Measurements from ENCODE around the gene SBNO2. TPM values are rescaled to one million over a fixed set of nuclear protein-coding genes. Genes with fewer than 3 reads are reported as not detected.

SBNO2 gene
- total and polyA plus RNA-seq, 2 donors (not counting 1 experiment from before 2014, with no cell fraction given) = 42.8 to 83.3 TPM

DNA sequence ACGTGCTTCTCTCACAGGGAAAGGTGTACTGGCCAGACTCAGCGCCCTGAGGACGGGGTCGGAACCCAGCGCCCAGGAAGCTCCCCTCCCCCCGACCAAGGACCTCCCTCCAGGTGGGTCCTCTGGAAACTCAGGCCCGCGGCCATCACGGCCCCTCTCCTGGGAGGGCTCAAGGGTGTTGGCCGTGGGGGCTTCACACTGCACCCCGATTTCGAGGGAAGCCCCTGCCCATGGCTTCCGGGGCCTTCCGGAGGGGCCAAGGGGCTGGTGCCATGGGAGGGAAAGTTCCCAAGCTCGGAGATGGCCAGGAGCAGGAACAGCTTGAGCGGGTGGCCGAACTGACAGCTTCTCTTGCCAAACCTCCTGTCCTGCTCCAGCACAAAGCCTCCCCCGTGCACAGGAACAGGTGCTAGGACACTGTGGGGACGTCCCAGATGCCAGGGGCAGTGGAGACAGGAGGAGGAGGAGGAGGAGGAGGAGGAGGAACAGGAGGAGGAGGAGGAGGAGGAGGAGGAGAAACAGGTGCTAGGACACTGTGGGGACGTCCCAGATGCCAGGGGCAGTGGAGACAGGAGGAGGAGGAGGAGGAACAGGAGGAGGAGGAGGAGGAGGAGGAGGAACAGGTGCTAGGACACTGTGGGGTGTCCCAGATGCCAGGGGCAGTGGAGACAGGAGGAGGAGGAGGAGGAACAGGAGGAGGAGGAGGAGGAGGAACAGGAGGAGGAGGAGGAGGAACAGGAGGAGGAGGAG, 10.0 kb downstream of the SBNO2 start:
- H3K9me3 Mint-ChIP-seq (ENCODE audit: insufficient read depth) = no peaks in the 10 kb centered on the region
- no peaks in the 10 kb centered on the region for H3K27me3 Mint-ChIP-seq
- H4K20me1 ChIP-seq (ENCODE audit: control insufficient read depth, insufficient read depth, low read length, poor library complexity, severe bottlenecking) = peaks cover 79% of the 10 kb centered on the region
- H3K4me1 ChIP-seq (ENCODE audit: control insufficient read depth in 2 of 2, insufficient read depth in 2 of 2, low read length in 2 of 2) = no peaks in the 10 kb centered on the region
- H3K9me3 ChIP-seq (ENCODE audit: control extremely low read depth in 1 of 3, control insufficient read depth in 2 of 3, insufficient read depth in 1 of 3, low read length in 2 of 3) = no peaks in the 10 kb centered on the region
- H2AFZ ChIP-seq (ENCODE audit: insufficient read depth, low read depth, low read length, poor library complexity, severe bottlenecking) = no peak overlapping the region
- H3K27ac ChIP-seq (ENCODE audit: low read length in 2 of 2) = no peak overlapping the region
- ATAC-seq (ENCODE audit: low read depth) (no peak), DNase-seq (no peak)
- no peak overlapping the region for H3K9ac ChIP-seq (ENCODE audit: low read length)
- ChIA-PET POLR2A (no interaction called here), CTCF (interaction anchor here (0.6 kb wide), 1 partner anchor 233 kb away, joined by 3 read pairs; no protein-coding TSS in a partner anchor)
- intact Hi-C loops (cut with micrococcal nuclease) = no loop called here
- WGBS (ENCODE audit: insufficient coverage) = 92% methylated on average over 15 of the region's 20 CpGs
- no peak overlapping the region for H3K4me3 ChIP-seq (ENCODE audit: control extremely low read depth in 1 of 5, extremely low read depth in 1 of 5, insufficient read depth in 1 of 5, low read depth in 2 of 5, low read length in 4 of 5)
- no peak for TF ChIP-seq EZH2 (IDR thresholded peaks at IDR 0.05; ENCODE audit: borderline replicate concordance, insufficient read depth, low read depth, low read length, poor library complexity, severe bottlenecking)
- TF ChIP-seq, protein P1, sequence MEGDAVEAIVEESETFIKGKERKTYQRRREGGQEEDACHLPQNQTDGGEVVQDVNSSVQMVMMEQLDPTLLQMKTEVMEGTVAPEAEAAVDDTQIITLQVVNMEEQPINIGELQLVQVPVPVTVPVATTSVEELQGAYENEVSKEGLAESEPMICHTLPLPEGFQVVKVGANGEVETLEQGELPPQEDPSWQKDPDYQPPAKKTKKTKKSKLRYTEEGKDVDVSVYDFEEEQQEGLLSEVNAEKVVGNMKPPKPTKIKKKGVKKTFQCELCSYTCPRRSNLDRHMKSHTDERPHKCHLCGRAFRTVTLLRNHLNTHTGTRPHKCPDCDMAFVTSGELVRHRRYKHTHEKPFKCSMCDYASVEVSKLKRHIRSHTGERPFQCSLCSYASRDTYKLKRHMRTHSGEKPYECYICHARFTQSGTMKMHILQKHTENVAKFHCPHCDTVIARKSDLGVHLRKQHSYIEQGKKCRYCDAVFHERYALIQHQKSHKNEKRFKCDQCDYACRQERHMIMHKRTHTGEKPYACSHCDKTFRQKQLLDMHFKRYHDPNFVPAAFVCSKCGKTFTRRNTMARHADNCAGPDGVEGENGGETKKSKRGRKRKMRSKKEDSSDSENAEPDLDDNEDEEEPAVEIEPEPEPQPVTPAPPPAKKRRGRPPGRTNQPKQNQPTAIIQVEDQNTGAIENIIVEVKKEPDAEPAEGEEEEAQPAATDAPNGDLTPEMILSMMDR (IDR thresholded peaks at IDR 0.05) = no peak
- peaks cover 11% of the 10 kb centered on the region for H3K4me1 Mint-ChIP-seq
- H3K4me2 ChIP-seq (replicated peaks; ENCODE audit: low read depth, low read length, poor library complexity, severe bottlenecking) = no peak overlapping the region
- H3K79me2 ChIP-seq (ENCODE audit: control insufficient read depth, insufficient read depth, low read length) = peaks cover 76% of the 10 kb centered on the region
- peaks cover 0 to 7% of the 10 kb centered on the region in 2 experiments for H3K36me3 ChIP-seq (replicated peaks in 1 of 2; ENCODE audit: control extremely low read depth in 1 of 2, control insufficient read depth in 1 of 2, extremely low read depth in 1 of 2, insufficient read depth in 2 of 2, low read length in 1 of 2)
- H3K27ac Mint-ChIP-seq = no peak overlapping the region
- H3K4me3 Mint-ChIP-seq = no peak overlapping the region
- H3K27me3 ChIP-seq (replicated peaks in 1 of 4; ENCODE audit: control extremely low read depth in 1 of 4, control insufficient read depth in 3 of 4, insufficient read depth in 4 of 4, low read length in 3 of 4) = no peaks in the 10 kb centered on the region

- no peak for ATAC-seq (ENCODE audit: low read depth)
- no peaks in the 10 kb centered on the region for H3K27me3 ChIP-seq (replicated peaks in 1 of 4; ENCODE audit: control extremely low read depth in 1 of 4, control insufficient read depth in 3 of 4, insufficient read depth in 4 of 4, low read length in 3 of 4)
Observed at GRCh38 chr19:1163283-1163933, 10.7 kb downstream of the SBNO2 start.

More at GRCh38 chr19:1163283-1163933, 10.7 kb downstream of the SBNO2 start:
- H3K9me3 ChIP-seq (ENCODE audit: control extremely low read depth in 1 of 3, control insufficient read depth in 2 of 3, insufficient read depth in 1 of 3, low read length in 2 of 3) = no peaks in the 10 kb centered on the region
- WGBS (ENCODE audit: insufficient coverage) = 96% methylated on average over 40 of the region's 41 CpGs
- intact Hi-C loops (cut with micrococcal nuclease) = no loop called here
- ChIA-PET CTCF (interaction anchor here (0.6 kb wide), 1 partner anchor 232 kb away, joined by 3 read pairs; no protein-coding TSS in a partner anchor), POLR2A (interaction anchor here (0.6 kb wide), 1 partner anchor 587 kb away, joined by 4 read pairs; no protein-coding TSS in a partner anchor)
- Mint-ChIP-seq H3K27me3 (no peaks in the 10 kb centered on the region), H3K27ac (no peak overlapping the region), H3K4me3 (no peak overlapping the region), H3K4me1 (peaks cover 8% of the 10 kb centered on the region), H3K9me3 (ENCODE audit: insufficient read depth) (no peaks in the 10 kb centered on the region)
- no peak for TF ChIP-seq EZH2 (IDR thresholded peaks at IDR 0.05; ENCODE audit: borderline replicate concordance, insufficient read depth, low read depth, low read length, poor library complexity, severe bottlenecking)
- TF ChIP-seq, protein P1 (IDR thresholded peaks at IDR 0.05) = no peak
- H2AFZ ChIP-seq (ENCODE audit: insufficient read depth, low read depth, low read length, poor library complexity, severe bottlenecking) = no peak overlapping the region
- peaks cover 79% of the 10 kb centered on the region for H4K20me1 ChIP-seq (ENCODE audit: control insufficient read depth, insufficient read depth, low read length, poor library complexity, severe bottlenecking)
- no peaks in the 10 kb centered on the region for H3K4me1 ChIP-seq (ENCODE audit: control insufficient read depth in 2 of 2, insufficient read depth in 2 of 2, low read length in 2 of 2)
- peaks cover 76% of the 10 kb centered on the region for H3K79me2 ChIP-seq (ENCODE audit: control insufficient read depth, insufficient read depth, low read length)
- no peak overlapping the region for H3K4me2 ChIP-seq (replicated peaks; ENCODE audit: low read depth, low read length, poor library complexity, severe bottlenecking)
- no peak overlapping the region for H3K27ac ChIP-seq (ENCODE audit: low read length in 2 of 2)
- H3K36me3 ChIP-seq (replicated peaks in 1 of 2; ENCODE audit: control extremely low read depth in 1 of 2, control insufficient read depth in 1 of 2, extremely low read depth in 1 of 2, insufficient read depth in 2 of 2, low read length in 1 of 2) = peaks cover 0 to 7% of the 10 kb centered on the region in 2 experiments
- no peak for DNase-seq
- H3K9ac ChIP-seq (ENCODE audit: low read length) = no peak overlapping the region
- no peak overlapping the region for H3K4me3 ChIP-seq (ENCODE audit: control extremely low read depth in 1 of 5, extremely low read depth in 1 of 5, insufficient read depth in 1 of 5, low read depth in 2 of 5, low read length in 4 of 5)
